B cell (primary cell): ENCODE measurements around the gene SAMM50. TPM values are rescaled to one million over a fixed set of nuclear protein-coding genes. Genes with fewer than 3 reads are reported as not detected.

Experiments used
- ATAC-seq: fragments of 200-7000 bp; cut with Tn5 transposase; one replicate; pipeline ENCODE4 v1.10.0; 2021; ENCODE audit warnings: low read depth, mild to moderate bottlenecking, moderate number of reproducible peaks, moderate library complexity
- CTCF ChIA-PET: fragments of 350-600 bp; sonication (Branson Sonifier 250); formaldehyde crosslinking; loops from one replicate; lab custom pipeline; 2021; ENCODE audit warnings: antibody characterized with exemption, inconsistent platforms; lab: Charles Lee
- POLR2A ChIA-PET: fragments of 350-600 bp; sonication (Branson Sonifier 250); formaldehyde crosslinking; loops from one replicate; lab custom pipeline; 2021; ENCODE audit warnings: antibody characterized with exemption; lab: Charles Lee
- DNase-seq: peaks from one replicate; pipeline ENCODE4 v3.0.0; 2013
- H2AFZ ChIP-seq: 2 replicates; pipeline ENCODE4 v1.6.1; 2012; ENCODE audit warnings: mild to moderate bottlenecking, low read depth, low read length; ENCODE audit not compliant: insufficient read depth, poor library complexity, severe bottlenecking
- H3K27ac ChIP-seq, 2 donors: 1 replicate in 1 of 2; 2 replicates in 1 of 2; pipeline ENCODE4 v1.5.1; 2012 to 2013; ENCODE audit warnings: low read length in 2 of 2, mild to moderate bottlenecking in 2 of 2, moderate library complexity in 1 of 2
- H3K27me3 ChIP-seq, 4 experiments: fragments of 200-600 bp in 1 of 4; sonication (generic) in 1 of 4; replicated peaks in 1 of 4; 1 replicate in 2 of 4; 2 replicates in 2 of 4; pipeline versions ENCODE4 v1.6.1 to v1.7.0; 2013 to 2016; ENCODE audit warnings: low read length in 3 of 4, mild to moderate bottlenecking in 2 of 4, mixed read lengths in 1 of 4, moderate library complexity in 1 of 4; ENCODE audit not compliant: insufficient read depth in 4 of 4, control insufficient read depth in 3 of 4; ENCODE audit errors: control extremely low read depth in 1 of 4
- H3K36me3 ChIP-seq, 2 experiments: replicated peaks in 1 of 2; 1 replicate in 1 of 2; 2 replicates in 1 of 2; pipeline versions ENCODE4 v1.6.1 to v1.7.1; 2013; ENCODE audit warnings: low read length in 1 of 2; ENCODE audit not compliant: insufficient read depth in 2 of 2, control insufficient read depth in 1 of 2; ENCODE audit errors: control extremely low read depth in 1 of 2, extremely low read depth in 1 of 2
- H3K4me1 ChIP-seq, 2 donors: fragments of 200-600 bp in 1 of 2; sonication (generic) in 1 of 2; 1 replicate in 1 of 2; 2 replicates in 1 of 2; pipeline versions ENCODE4 v1.5.1 to v1.6.1; 2013 to 2017; ENCODE audit warnings: low read length in 2 of 2; ENCODE audit not compliant: control insufficient read depth in 2 of 2, insufficient read depth in 2 of 2
- H3K4me2 ChIP-seq: replicated peaks from 2 replicates; pipeline ENCODE3; 2012; ENCODE audit warnings: mild to moderate bottlenecking, low read depth, low read length; ENCODE audit not compliant: poor library complexity, severe bottlenecking
- H3K4me3 ChIP-seq, 5 experiments: fragments of 200-600 bp in 1 of 5; sonication (generic) in 1 of 5; 1 replicate in 3 of 5; 2 replicates in 2 of 5; pipeline versions ENCODE4 v1.5.1 to v1.7.0; 2011 to 2016; ENCODE audit warnings: low read length in 4 of 5, mild to moderate bottlenecking in 4 of 5, low read depth in 2 of 5, control low read depth in 1 of 5, moderate library complexity in 1 of 5; ENCODE audit not compliant: insufficient read depth in 1 of 5; ENCODE audit errors: control extremely low read depth in 1 of 5, extremely low read depth in 1 of 5
- H3K79me2 ChIP-seq: fragments of 200-600 bp; sonication (generic); one replicate; pipeline ENCODE4 v1.6.0; 2016; ENCODE audit warnings: low read length; ENCODE audit not compliant: control insufficient read depth, insufficient read depth
- H3K9ac ChIP-seq: fragments of 200-600 bp; sonication (generic); 2 replicates; pipeline ENCODE4 v1.6.1; 2017; ENCODE audit warnings: mild to moderate bottlenecking, low read length, moderate library complexity
- H3K9me3 ChIP-seq, 3 donors: one replicate each; pipeline versions ENCODE4 v1.6.1 to v1.7.1; 2013; ENCODE audit warnings: low read length in 2 of 3; ENCODE audit not compliant: control insufficient read depth in 2 of 3, insufficient read depth in 1 of 3; ENCODE audit errors: control extremely low read depth in 1 of 3
- H4K20me1 ChIP-seq: 2 replicates; pipeline ENCODE4 v1.6.0; 2012; ENCODE audit warnings: mild to moderate bottlenecking, low read length; ENCODE audit not compliant: insufficient read depth, control insufficient read depth, poor library complexity, severe bottlenecking
- H3K27ac Mint-ChIP-seq: one replicate; pipeline ENCODE4 v1.8.0; 2021; ENCODE audit warnings: mixed read lengths
- H3K27me3 Mint-ChIP-seq: one replicate; pipeline ENCODE4 v1.8.0; 2021; ENCODE audit warnings: mixed read lengths
- H3K4me1 Mint-ChIP-seq: one replicate; pipeline ENCODE4 v1.8.0; 2021; ENCODE audit warnings: mixed read lengths
- H3K4me3 Mint-ChIP-seq: one replicate; pipeline ENCODE4 v1.8.0; 2021; ENCODE audit warnings: mixed read lengths
- H3K9me3 Mint-ChIP-seq: one replicate; pipeline ENCODE4 v1.8.0; 2022; ENCODE audit warnings: mixed read lengths; ENCODE audit not compliant: insufficient read depth
- CTCF ChIP-seq: fragments of 200-600 bp; IDR thresholded peaks from one replicate; pipeline ENCODE4 v1.8.0; 2022; ENCODE audit warnings: antibody characterized with exemption, mild to moderate bottlenecking
- EZH2 ChIP-seq: IDR thresholded peaks from 2 replicates; pipeline ENCODE4 v1.6.1; 2012; ENCODE audit warnings: borderline replicate concordance, low read depth, mild to moderate bottlenecking, moderate library complexity, low read length; ENCODE audit not compliant: insufficient read depth, poor library complexity, severe bottlenecking
- WGBS: methylation state at CpG from one replicate; pipeline ENCODE4 v1.1.5; 2013; ENCODE audit warnings: missing lambda C conversion rate; ENCODE audit not compliant: insufficient coverage; 5-methylcytosine and 5-hydroxymethylcytosine counted together
- intact Hi-C: fragments of 100-400 bp; cut with micrococcal nuclease; formaldehyde crosslinking; loops from one replicate; pipeline ENCODE4 v1.10.0; 2022
- polyA plus RNA-seq: library from polyadenylated mRNA; depleted of rRNA; stranded (reverse); fragments of >200 nt; gene quantifications from 2 replicates; pipeline ENCODE4 v1.2.3, GENCODE V29; 2012
- total RNA-seq, 2 donors: library from RNA; stranded (reverse); fragments of 120-200 nt in 1 of 2; gene quantifications; 1 replicate in 1 of 2; 2 replicates in 1 of 2; pipeline versions ENCODE4 v1.2.3 to v1.2.4, GENCODE V29; 2013 to 2022

Gene SAMM50
- total and polyA plus RNA-seq, 2 donors (not counting 1 experiment from before 2014, with no cell fraction given): 18.8 to 43.2 TPM

DNA sequence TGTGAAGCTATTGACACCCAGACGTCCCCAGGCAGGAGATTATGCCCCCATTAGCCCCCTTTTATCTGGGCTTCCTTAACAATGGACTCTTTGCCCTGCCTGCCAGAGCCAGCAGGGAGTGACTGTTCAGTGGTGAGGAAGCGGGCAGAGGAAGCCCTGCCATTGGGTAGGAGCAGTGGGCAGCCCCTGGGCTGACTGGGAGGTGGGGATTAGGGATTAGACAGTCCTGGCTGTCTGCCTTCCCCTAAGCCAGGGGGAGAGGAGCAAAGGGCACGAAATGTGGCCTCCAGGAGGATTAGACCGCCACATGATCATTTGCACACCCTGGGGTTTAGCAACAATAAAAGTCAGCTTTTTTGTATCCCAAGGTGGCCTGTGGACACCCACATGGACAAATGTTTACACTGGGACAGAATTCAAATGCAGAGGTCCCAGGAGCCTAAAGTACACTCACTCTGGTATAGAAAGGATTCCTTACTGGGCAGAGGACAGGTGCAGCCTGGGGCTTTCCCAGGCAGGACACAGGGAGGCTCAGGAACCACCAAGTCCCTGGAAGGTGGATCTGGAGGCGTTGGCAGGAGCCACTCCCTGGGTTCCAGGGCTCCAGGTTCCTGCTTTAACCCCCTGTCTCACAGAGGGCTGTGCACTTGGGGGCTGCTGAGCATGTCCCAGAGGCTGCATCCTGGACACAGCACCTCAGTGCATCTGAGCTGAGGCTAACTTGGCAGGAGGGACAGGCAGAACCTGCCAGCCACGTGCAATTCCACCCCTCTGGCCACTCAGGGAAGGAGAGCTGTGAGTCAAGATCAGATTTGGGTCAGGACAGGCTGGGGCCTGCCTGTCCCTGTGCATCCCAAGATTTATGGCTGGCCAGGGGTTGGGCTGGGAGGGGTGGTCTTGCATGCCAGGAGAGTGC is 29.6 kb upstream of the SAMM50 start:
- H3K27me3 Mint-ChIP-seq: peaks cover 31% of the 10 kb centered on the region
- H2AFZ ChIP-seq: no peak overlapping the region
- H3K27ac ChIP-seq: no peak overlapping the region
- peaks cover 0 to 23% (median 0%) of the 10 kb centered on the region in 3 donors for H3K9me3 ChIP-seq
- H4K20me1 ChIP-seq: no peaks in the 10 kb centered on the region
- DNase-seq (no peak), ATAC-seq (no peak)
- peak overlapping the region; percentile 61 for H3K4me3 Mint-ChIP-seq
- H3K9ac ChIP-seq: no peak overlapping the region
- H3K27me3 ChIP-seq: peaks cover 0 to 32% (median 8%) of the 10 kb centered on the region in 4 experiments
- H3K4me2 ChIP-seq: no peak overlapping the region
- H3K36me3 ChIP-seq: no peaks in the 10 kb centered on the region
- H3K9me3 Mint-ChIP-seq: no peaks in the 10 kb centered on the region
- no peak for TF ChIP-seq EZH2
- TF ChIP-seq CTCF: no peak
- intact Hi-C loops: no loop called here
- ChIA-PET POLR2A (no interaction called here), CTCF (no interaction called here)
- no peaks in the 10 kb centered on the region for H3K79me2 ChIP-seq
- H3K4me3 ChIP-seq: no peak overlapping the region
- WGBS: 84% methylated on average over 6 of the region's 6 CpGs
- H3K4me1 ChIP-seq: peaks cover 12 to 13% of the 10 kb centered on the region in 2 donors
- H3K4me1 Mint-ChIP-seq: peaks cover 6% of the 10 kb centered on the region
- no peak overlapping the region for H3K27ac Mint-ChIP-seq

- H3K4me1 Mint-ChIP-seq: peaks cover 6% of the 10 kb centered on the region
- no peak for DNase-seq
- no peaks in the 10 kb centered on the region for H4K20me1 ChIP-seq
- peaks cover 0 to 23% (median 0%) of the 10 kb centered on the region in 3 donors for H3K9me3 ChIP-seq
- peaks cover 0 to 28% (median 8%) of the 10 kb centered on the region in 4 experiments for H3K27me3 ChIP-seq
- WGBS: no CpG with 5 or more reads among the region's 1 CpG
- intact Hi-C loops: no loop called here
- ChIA-PET POLR2A (no interaction called here), CTCF (no interaction called here)
- H3K36me3 ChIP-seq: no peaks in the 10 kb centered on the region
- no peak overlapping the region for H3K4me2 ChIP-seq
- H3K27ac ChIP-seq: no peak overlapping the region
- no peaks in the 10 kb centered on the region for H3K9me3 Mint-ChIP-seq
- H3K9ac ChIP-seq: no peak overlapping the region
- peaks cover 12 to 13% of the 10 kb centered on the region in 2 donors for H3K4me1 ChIP-seq
- no peaks in the 10 kb centered on the region for H3K79me2 ChIP-seq
- H3K27me3 Mint-ChIP-seq: peaks cover 32% of the 10 kb centered on the region
- no peak for ATAC-seq
- H2AFZ ChIP-seq: no peak overlapping the region
- no peak overlapping the region for H3K4me3 Mint-ChIP-seq
- no peak overlapping the region for H3K4me3 ChIP-seq
- no peak for TF ChIP-seq CTCF
- TF ChIP-seq EZH2: no peak
- no peak overlapping the region for H3K27ac Mint-ChIP-seq
These were observed 28.9 kb upstream of the SAMM50 start for GRCh38 chr22:43926349-43926710.
